ENCODE measurements around the gene NUTM2D. TPM values are rescaled to one million over a fixed set of nuclear protein-coding genes. Genes with fewer than 3 reads are reported as not detected.
"Not testable (repeated sequence)": the region's sequence is repeated elsewhere in the genome, so short reads cannot be mapped to it uniquely, and the experiment has no call there.

Gene NUTM2D
- total and polyA plus RNA-seq, 10 of the 15 experiments (the other 5 are each of a cell fraction or from before 2014, with no cell fraction given) = 0.15 to 1.6 (median 1.1) TPM; not detected in 2

- 0 out of 2 replicates have a peak, but pooled peaks have one; percentile 29 for TF ChIP-seq NKRF (conservative IDR thresholded peaks at IDR 0.05)
- TF ChIP-seq RB1 (IDR thresholded peaks at IDR 0.05; ENCODE audit: borderline replicate concordance) = 0 out of 2 replicates have a peak, but pooled peaks have one; percentile 59
- TF ChIP-seq NR2F1 (conservative IDR thresholded peaks at IDR 0.05) = peak; percentile 30; the same call in 1 of the 2 replicates
- peak; percentile 28; the same call in 1 of the 2 replicates for TF ChIP-seq ATF3 (IDR thresholded peaks at IDR 0.05; ENCODE audit: borderline replicate concordance, extremely low read depth, low read depth, low read length)
- peak in 1 of 2 experiments; percentile 9; a peak in 1 of 4 replicates for TF ChIP-seq BHLHE40 (IDR thresholded peaks at IDR 0.05; ENCODE audit: borderline replicate concordance in 1 of 2, low read depth in 2 of 2, low read length in 1 of 2)
- peak; percentile 74 for TF ChIP-seq IKZF1 (conservative IDR thresholded peaks at IDR 0.05)
Measured at GRCh38 chr10:87342711-87343258, 14.8 kb upstream of the NUTM2D start (continued).

- RAD21 ChIA-PET (ENCODE audit: unreplicated experiment); H3K9ac ChIP-seq (ENCODE audit: control insufficient read depth, insufficient read depth, low read length); BruUV-seq (replicated peaks): not testable (repeated sequence)
Measured at GRCh38 chr10:87345743-87346142, 11.8 kb upstream of the NUTM2D start.

GRCh38 chr10:87350161-87350560 lies 7.4 kb upstream of the NUTM2D start:
- FAIRE-seq; BruUV-seq (replicated peaks); DNase-seq (ENCODE audit: low read depth, low spot score); SMC1A ChIA-PET (ENCODE audit: uncharacterized antibody, unreplicated experiment); intact Hi-C loops (cut with micrococcal nuclease; ENCODE audit: unreplicated experiment); H3K36me3 ChIP-seq (ENCODE audit: control insufficient read depth in 2 of 2, insufficient read depth in 2 of 2, low read length in 1 of 2); H4K20me1 ChIP-seq (ENCODE audit: control insufficient read depth, insufficient read depth); H3K9ac ChIP-seq (ENCODE audit: control insufficient read depth, insufficient read depth, low read length); H3K27ac ChIP-seq (ENCODE audit: control insufficient read depth, insufficient read depth); H2AFZ ChIP-seq (ENCODE audit: control insufficient read depth, low read depth, low read length); H3K4me3 ChIP-seq; H3K4me1 ChIP-seq (ENCODE audit: control insufficient read depth, insufficient read depth, low read length); H3K9me3 ChIP-seq (replicated peaks; ENCODE audit: control insufficient read depth, insufficient read depth, low read length); RAD21 ChIA-PET (ENCODE audit: unreplicated experiment); H3K4me2 ChIP-seq (ENCODE audit: control insufficient read depth, insufficient read depth); in situ Hi-C loops (cut with MboI); CTCF ChIA-PET; ATAC-seq; POLR2A ChIA-PET; H3K27me3 ChIP-seq (replicated peaks in 1 of 2; ENCODE audit: control insufficient read depth in 2 of 2, insufficient read depth in 2 of 2, low read length in 1 of 2); H3K79me2 ChIP-seq (ENCODE audit: control insufficient read depth, insufficient read depth, low read length): not testable (repeated sequence)
- 90% methylated on average over 2 of the region's 2 CpGs for whole genome bisulfite sequencing (ENCODE audit: insufficient coverage, insufficient replicate concordance, low lambda C conversion rate, missing lambda C conversion rate)

More at GRCh38 chr10:87345743-87346142, 11.8 kb upstream of the NUTM2D start:
- ATAC-seq; H3K9me3 ChIP-seq (replicated peaks; ENCODE audit: control insufficient read depth, insufficient read depth, low read length); intact Hi-C loops (cut with micrococcal nuclease; ENCODE audit: unreplicated experiment); DNase-seq (ENCODE audit: low read depth, low spot score); H4K20me1 ChIP-seq (ENCODE audit: control insufficient read depth, insufficient read depth); FAIRE-seq; H3K79me2 ChIP-seq (ENCODE audit: control insufficient read depth, insufficient read depth, low read length); H3K4me3 ChIP-seq; H2AFZ ChIP-seq (ENCODE audit: control insufficient read depth, low read depth, low read length); H3K27ac ChIP-seq (ENCODE audit: control insufficient read depth, insufficient read depth); POLR2A ChIA-PET; CTCF ChIA-PET; H3K36me3 ChIP-seq (ENCODE audit: control insufficient read depth in 2 of 2, insufficient read depth in 2 of 2, low read length in 1 of 2); in situ Hi-C loops (cut with MboI); H3K4me1 ChIP-seq (ENCODE audit: control insufficient read depth, insufficient read depth, low read length); SMC1A ChIA-PET (ENCODE audit: uncharacterized antibody, unreplicated experiment); H3K4me2 ChIP-seq (ENCODE audit: control insufficient read depth, insufficient read depth); H3K27me3 ChIP-seq (replicated peaks in 1 of 2; ENCODE audit: control insufficient read depth in 2 of 2, insufficient read depth in 2 of 2, low read length in 1 of 2): not testable (repeated sequence)
- 50% methylated on average over 1 of the region's 1 CpG for WGBS (ENCODE audit: insufficient coverage, insufficient replicate concordance, low lambda C conversion rate, missing lambda C conversion rate)

All from GM12878 (cell line).